Adrenal gland (tissue), 12 donors: ENCODE data around the gene BCAR3. TPM values are rescaled to one million over a fixed set of nuclear protein-coding genes. Genes with fewer than 3 reads are reported as not detected.
"Not testable (repeated sequence)": the region's sequence is repeated elsewhere in the genome, so short reads cannot be mapped to it uniquely, and the experiment has no call there.

Experiments
- DNase-seq, 7 donors: peaks; one replicate each; pipeline ENCODE4 v3.0.0-alpha.2; 2019 to 2020
- H3K27ac ChIP-seq, 5 donors: fragments of 200-600 bp; sonication (generic) in 4 of 5; 1 replicate in 3 of 5; 2 replicates in 2 of 5; pipeline versions ENCODE4 v1.5.1 to v1.8.0; 2016 to 2020; ENCODE audit warnings: mild to moderate bottlenecking in 1 of 5
- H3K27me3 ChIP-seq: fragments of 200-600 bp; 2 replicates; pipeline ENCODE4 v1.8.0; 2021
- H3K36me3 ChIP-seq, 2 donors: fragments of 200-600 bp; replicated peaks in 1 of 2; 1 replicate in 1 of 2; 2 replicates in 1 of 2; pipeline versions ENCODE4 v1.5.1 to v1.8.0; 2018 to 2022
- H3K4me1 ChIP-seq, 2 donors: fragments of 200-600 bp; replicated peaks in 1 of 2; 1 replicate in 1 of 2; 2 replicates in 1 of 2; pipeline versions ENCODE4 v1.5.1 to v1.8.0; 2018 to 2021
- H3K4me3 ChIP-seq, 4 donors: fragments of 200-600 bp; sonication (generic) in 3 of 4; one replicate each; pipeline ENCODE4 v1.5.1; 2016 to 2018
- H3K9me3 ChIP-seq, 3 donors: fragments of 200-600 bp; sonication (generic) in 1 of 3; replicated peaks in 1 of 3; 1 replicate in 2 of 3; 2 replicates in 1 of 3; pipeline versions ENCODE4 v1.5.1 to v1.8.0; 2016 to 2021
- POLR2A ChIP-seq, 2 donors: fragments of 450-650 bp; IDR thresholded peaks; one replicate each; pipeline ENCODE4 v1.6.1; 2017; ENCODE audit warnings: antibody characterized with exemption in 2 of 2, mild to moderate bottlenecking in 2 of 2, moderate library complexity in 1 of 2
- WGBS, 4 donors: extraction: QIAGEN DNeasy Blood & Tissue Kit in 2 of 4; methylation state at CpG; one replicate each; pipeline versions ENCODE4 v1.1.5 to v1.1.7; 2013 to 2017; 5-methylcytosine and 5-hydroxymethylcytosine counted together
- intact Hi-C, 2 donors: fragments of 100-400 bp; cut with DNase I; formaldehyde crosslinking; loops; one replicate each; pipeline versions ENCODE4 v1.14.1 to v1.15.0; 2022 to 2023
- polyA plus RNA-seq, 3 donors: library from polyadenylated mRNA; stranded (reverse); fragments of 200-250 nt in 2 of 3; fragments of 350-450 nt in 1 of 3; fragmentation: Illumina TruSeq in 1 of 3; extraction: RNeasy Lipid Tissue Mini Kit (QIAGEN cat#74804) in 1 of 3; gene quantifications; one replicate each; pipeline ENCODE4 v1.2.3, GENCODE V29; 2013 to 2014
- total RNA-seq, 9 donors: library from RNA; depleted of rRNA in 4 of 9; stranded (reverse); fragments of >200 nt in 4 of 9; fragments of 120-200 nt in 1 of 9; fragmentation: NEBNext Ultra II Directional in 1 of 9; extraction: Animal tissue kit (Norgen Biotek cat#: 25700) in 1 of 9; gene quantifications; one replicate each; pipeline versions ENCODE4 v1.1.0 to v1.2.4, GENCODE V29; 2013 to 2023
- TF ChIP-seq, protein P1 (sequence below), 6 experiments: fragments of 450-650 bp in 4 of 6; fragments of 200-600 bp in 2 of 6; sonication (generic) in 1 of 6; IDR thresholded peaks; 1 replicate in 5 of 6; 2 replicates in 1 of 6; pipeline versions ENCODE4 v1.5.1 to v1.8.0; 2016 to 2021; ENCODE audit warnings: antibody characterized with exemption in 6 of 6, mild to moderate bottlenecking in 2 of 6, moderate library complexity in 1 of 6
- donor health status: healthy with polysubstance abuse.
- donor health status: Bipolar disorder and iron deficiency.
- donor health status: DM: yes; HTN: yes; CAD: no.
- donor health status: DM: no; HTN: no; CAD: no.
- donor health status: DM: no; HTN: no; CAD: no.
- donor health status: DM: yes; HTN: yes; CAD: no.

The BCAR3 gene
- total and polyA plus RNA-seq, 12 donors = 6.5 to 31.6 (median 23.9) TPM

DNA sequence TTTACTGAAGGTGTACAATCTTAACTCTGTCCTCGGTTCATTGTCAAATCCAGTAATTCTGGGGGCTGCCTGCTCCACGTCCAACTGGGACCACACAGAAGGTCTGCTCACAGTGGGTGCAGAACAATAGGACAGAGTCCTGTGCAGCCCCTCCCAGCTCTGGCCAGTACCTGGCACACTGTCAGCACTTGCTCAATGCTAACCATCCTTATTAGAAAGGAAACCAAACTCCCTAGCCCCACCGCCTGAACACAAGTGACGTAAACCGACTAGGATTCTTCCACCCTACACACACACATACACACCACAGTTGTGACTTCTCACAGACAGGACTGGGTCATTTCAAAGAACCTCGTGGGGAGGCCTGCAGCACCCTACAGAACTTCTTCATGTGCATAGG lies 5.2 kb downstream of the BCAR3 start:
- intact Hi-C loops = loop anchor here in 1 of 2 donors (5.0 kb wide), 1 partner anchor 44 kb away; no protein-coding TSS in a partner anchor
- peak in 3 of 7 donors; percentile 23 to 54 (median 36) for DNase-seq
- 84 to 88% (median 84%) methylated on average over 5 to 6 of the region's 6 CpGs for WGBS, 4 donors
- Histone ChIP-seq H3K36me3 (no peaks in the 10 kb centered on the region), H3K9me3 (no peaks in the 10 kb centered on the region), H3K4me1 (peaks cover 64 to 74% of the 10 kb centered on the region in 2 donors), H3K27ac (peak overlapping the region in 1 of 5 donors; percentile 19), H3K4me3 (no peak overlapping the region), H3K27me3 (no peaks in the 10 kb centered on the region)
- TF ChIP-seq, protein P1, sequence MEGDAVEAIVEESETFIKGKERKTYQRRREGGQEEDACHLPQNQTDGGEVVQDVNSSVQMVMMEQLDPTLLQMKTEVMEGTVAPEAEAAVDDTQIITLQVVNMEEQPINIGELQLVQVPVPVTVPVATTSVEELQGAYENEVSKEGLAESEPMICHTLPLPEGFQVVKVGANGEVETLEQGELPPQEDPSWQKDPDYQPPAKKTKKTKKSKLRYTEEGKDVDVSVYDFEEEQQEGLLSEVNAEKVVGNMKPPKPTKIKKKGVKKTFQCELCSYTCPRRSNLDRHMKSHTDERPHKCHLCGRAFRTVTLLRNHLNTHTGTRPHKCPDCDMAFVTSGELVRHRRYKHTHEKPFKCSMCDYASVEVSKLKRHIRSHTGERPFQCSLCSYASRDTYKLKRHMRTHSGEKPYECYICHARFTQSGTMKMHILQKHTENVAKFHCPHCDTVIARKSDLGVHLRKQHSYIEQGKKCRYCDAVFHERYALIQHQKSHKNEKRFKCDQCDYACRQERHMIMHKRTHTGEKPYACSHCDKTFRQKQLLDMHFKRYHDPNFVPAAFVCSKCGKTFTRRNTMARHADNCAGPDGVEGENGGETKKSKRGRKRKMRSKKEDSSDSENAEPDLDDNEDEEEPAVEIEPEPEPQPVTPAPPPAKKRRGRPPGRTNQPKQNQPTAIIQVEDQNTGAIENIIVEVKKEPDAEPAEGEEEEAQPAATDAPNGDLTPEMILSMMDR (IDR thresholded peaks at IDR 0.05) = no peak
- no peak for TF ChIP-seq POLR2A (IDR thresholded peaks at IDR 0.05)

DNA sequence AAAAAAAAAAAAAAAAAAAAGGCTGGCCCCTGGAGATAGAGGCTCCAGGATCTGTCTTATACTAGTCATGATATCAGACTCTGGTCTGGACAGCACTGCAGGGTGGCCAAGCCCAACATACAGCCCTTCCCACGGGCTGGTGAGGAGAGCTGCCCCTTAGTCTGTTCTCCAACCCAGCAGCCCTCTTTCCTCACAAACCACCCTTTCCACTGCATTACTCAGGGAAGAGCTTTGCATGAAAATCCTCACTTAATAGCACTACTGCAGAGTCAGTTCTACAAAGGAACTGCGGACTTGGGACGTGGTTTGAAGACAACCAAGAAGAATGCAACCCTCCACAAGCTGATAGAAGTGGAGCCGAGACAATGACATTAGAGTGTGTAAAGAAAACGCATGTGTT lies 5.7 kb downstream of the BCAR3 start:
- peak overlapping the region in 1 of 5 donors; percentile 57 for H3K27ac ChIP-seq
- H3K36me3 ChIP-seq = no peaks in the 10 kb centered on the region
- DNase-seq = peak in 1 of 7 donors; percentile 46
- WGBS, 4 donors = 78 to 86% (median 83%) methylated on average over 5 of the region's 5 CpGs
- peaks cover 66 to 79% of the 10 kb centered on the region in 2 donors for H3K4me1 ChIP-seq
- no peaks in the 10 kb centered on the region for H3K27me3 ChIP-seq
- H3K4me3 ChIP-seq = no peak overlapping the region
- intact Hi-C loops = loop anchor here in 1 of 2 donors (5.0 kb wide), 1 partner anchor 44 kb away; no protein-coding TSS in a partner anchor
- no peak for TF ChIP-seq POLR2A (IDR thresholded peaks at IDR 0.05)
- TF ChIP-seq, protein P1 (IDR thresholded peaks at IDR 0.05) = no peak
- no peaks in the 10 kb centered on the region for H3K9me3 ChIP-seq

DNA sequence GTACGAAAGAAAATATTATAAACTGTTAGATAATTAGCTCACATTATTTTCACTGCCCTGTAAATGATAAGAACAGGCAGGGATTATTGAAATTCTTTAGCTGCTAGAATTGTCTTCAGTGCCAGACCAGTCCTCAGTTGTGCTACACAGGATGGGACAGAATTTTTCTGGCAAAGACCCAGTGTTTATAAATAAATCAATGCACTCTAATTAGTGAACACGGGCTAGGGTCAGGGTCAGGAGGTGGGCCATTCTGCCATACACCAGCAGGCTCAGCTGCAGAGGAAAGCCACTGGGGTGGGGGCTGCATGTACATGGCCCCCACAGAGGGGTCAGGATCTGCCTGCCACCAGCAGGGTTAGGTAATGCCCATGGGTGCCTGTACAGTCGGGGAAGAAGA lies 6.4 kb downstream of the BCAR3 start:
- Histone ChIP-seq H3K4me3 (no peak overlapping the region), H3K27ac (peak overlapping the region in 3 of 5 donors; percentile 22 to 63 (median 57)), H3K4me1 (peaks cover 69 to 81% of the 10 kb centered on the region in 2 donors), H3K27me3 (no peaks in the 10 kb centered on the region), H3K9me3 (no peaks in the 10 kb centered on the region), H3K36me3 (no peaks in the 10 kb centered on the region)
- intact Hi-C loops = loop anchor here in 1 of 2 donors (5.0 kb wide), 1 partner anchor 43 kb away; no protein-coding TSS in a partner anchor
- TF ChIP-seq POLR2A (IDR thresholded peaks at IDR 0.05) = no peak
- TF ChIP-seq, protein P1 (IDR thresholded peaks at IDR 0.05) = no peak
- peak in 1 of 7 donors; percentile 50 for DNase-seq
- WGBS, 4 donors = 31 to 47% (median 32%) methylated on average over 3 of the region's 3 CpGs

DNA sequence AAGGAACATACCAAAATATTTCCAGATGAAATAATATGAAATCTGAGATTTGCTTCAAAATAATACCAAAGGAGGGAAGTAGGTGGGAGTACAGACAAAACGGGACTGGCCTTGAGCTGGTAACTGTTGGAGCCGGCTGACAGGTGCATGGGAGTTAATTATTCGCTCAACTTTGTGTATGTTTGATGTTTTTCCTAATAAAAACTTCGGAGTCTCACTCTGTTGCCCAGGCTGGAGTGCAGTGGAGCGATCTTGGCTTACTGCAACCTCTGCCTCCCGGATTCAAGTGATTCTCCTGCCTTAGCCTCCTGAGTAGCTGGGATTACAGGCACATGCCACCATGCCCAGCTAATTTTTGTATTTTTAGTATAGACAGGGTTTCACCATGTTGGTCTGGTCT lies 7.6 kb downstream of the BCAR3 start:
- peak in 1 of 7 donors; percentile 39 for DNase-seq
- H3K4me3 ChIP-seq, H3K27me3 ChIP-seq, intact Hi-C loops, H3K36me3 ChIP-seq, H3K9me3 ChIP-seq: not testable (repeated sequence)
- Histone ChIP-seq H3K4me1 (peaks cover 69 to 81% of the 10 kb centered on the region in 2 donors), H3K27ac (peak overlapping the region in 1 of 5 donors; percentile 63)
- WGBS, 4 donors = 84 to 92% (median 89%) methylated on average over 6 of the region's 6 CpGs
